ENCODE results near the gene PCDHB11. TPM values are rescaled to one million over a fixed set of nuclear protein-coding genes. Genes with fewer than 3 reads are reported as not detected.

Gene PCDHB11
- total and polyA plus RNA-seq, 4 donors, result 3.8 to 9.7 (median 5.8) TPM

Other genes with a start within 250 kb of the PCDHB11 start
Only the 30 nearest of the 37 such genes appear.
- under 1 TPM; 0.06 to 0.20 TPM for gene PCDHB1, start 148.3 kb upstream of the PCDHB11 start, total RNA-seq
- gene PCDHB1, start 148.3 kb upstream of the PCDHB11 start, polyA plus RNA-seq (ENCODE audit: insufficient read length in 2 of 2), result under 1 TPM; 0.05 to 0.11 TPM
- 1 to 10 TPM; 5.2 to 5.8 TPM for gene PCDHB2, start 105.0 kb upstream of the PCDHB11 start, total RNA-seq
- gene PCDHB2, start 105.0 kb upstream of the PCDHB11 start, polyA plus RNA-seq (ENCODE audit: insufficient read length in 2 of 2), result 10 to 100 TPM; 10.3 to 10.8 TPM
- 1 to 10 TPM; 2.7 to 5.5 TPM for gene PCDHB3, start 99.2 kb upstream of the PCDHB11 start, total RNA-seq
- 1 to 10 TPM; 2.8 to 4.5 TPM for gene PCDHB3, start 99.2 kb upstream of the PCDHB11 start, polyA plus RNA-seq (ENCODE audit: insufficient read length in 2 of 2)
- 1 to 10 TPM; 3.2 to 4.1 TPM for gene PCDHB4, start 77.8 kb upstream of the PCDHB11 start, total RNA-seq
- gene PCDHB4, start 77.8 kb upstream of the PCDHB11 start, polyA plus RNA-seq (ENCODE audit: insufficient read length in 2 of 2), result 1 to 10 TPM; 5.4 to 6.3 TPM
- 10 to 100 TPM in 1 of 2 donors, 1 to 10 TPM in 1; 8.0 to 10.6 TPM for gene PCDHB5, start 64.4 kb upstream of the PCDHB11 start, total RNA-seq
- gene PCDHB5, start 64.4 kb upstream of the PCDHB11 start, polyA plus RNA-seq (ENCODE audit: insufficient read length in 2 of 2), result 1 to 10 TPM; 5.9 to 6.6 TPM
- gene PCDHB6, start 49.6 kb upstream of the PCDHB11 start, total RNA-seq, result 1 to 10 TPM; 1.9 to 2.7 TPM
- 1 to 10 TPM; 5.4 to 5.5 TPM for gene PCDHB6, start 49.6 kb upstream of the PCDHB11 start, polyA plus RNA-seq (ENCODE audit: insufficient read length in 2 of 2)
- 1 to 10 TPM; 4.6 to 5.2 TPM for gene PCDHB7, start 27.0 kb upstream of the PCDHB11 start, total RNA-seq
- gene PCDHB7, start 27.0 kb upstream of the PCDHB11 start, polyA plus RNA-seq (ENCODE audit: insufficient read length in 2 of 2), result 1 to 10 TPM; 5.2 to 5.5 TPM
- 1 to 10 TPM; 1.7 to 1.9 TPM for gene PCDHB8, start 21.8 kb upstream of the PCDHB11 start, total RNA-seq
- gene PCDHB8, start 21.8 kb upstream of the PCDHB11 start, polyA plus RNA-seq (ENCODE audit: insufficient read length in 2 of 2), result 1 to 10 TPM; 2.2 to 3.0 TPM
- 1 to 10 TPM; 3.9 to 4.7 TPM for gene PCDHB16, start 17.2 kb upstream of the PCDHB11 start, total RNA-seq
- 1 to 10 TPM; 4.9 to 6.5 TPM for gene PCDHB16, start 17.2 kb upstream of the PCDHB11 start, polyA plus RNA-seq (ENCODE audit: insufficient read length in 2 of 2)
- gene PCDHB9, start 12.5 kb upstream of the PCDHB11 start, total RNA-seq, result 1 to 10 TPM; 2.9 to 3.5 TPM
- gene PCDHB9, start 12.5 kb upstream of the PCDHB11 start, polyA plus RNA-seq (ENCODE audit: insufficient read length in 2 of 2), result 1 to 10 TPM; 7.0 to 8.5 TPM
- gene PCDHB10, start 7.3 kb upstream of the PCDHB11 start, total RNA-seq, result 1 to 10 TPM; 5.9 to 9.3 TPM
- 10 to 100 TPM; 11.6 to 15.8 TPM for gene PCDHB10, start 7.3 kb upstream of the PCDHB11 start, polyA plus RNA-seq (ENCODE audit: insufficient read length in 2 of 2)
- gene PCDHB12, start 9.1 kb downstream of the PCDHB11 start, total RNA-seq, result 10 to 100 TPM in 1 of 2 donors, 1 to 10 TPM in 1; 5.3 to 10.7 TPM
- gene PCDHB12, start 9.1 kb downstream of the PCDHB11 start, polyA plus RNA-seq (ENCODE audit: insufficient read length in 2 of 2), result 1 to 10 TPM; 3.3 to 4.9 TPM
- 1 to 10 TPM; 4.5 to 8.7 TPM for gene PCDHB13, start 14.3 kb downstream of the PCDHB11 start, total RNA-seq
- gene PCDHB13, start 14.3 kb downstream of the PCDHB11 start, polyA plus RNA-seq (ENCODE audit: insufficient read length in 2 of 2), result 1 to 10 TPM; 3.8 to 5.0 TPM
- 10 to 100 TPM; 10.4 to 11.9 TPM for gene PCDHB14, start 23.7 kb downstream of the PCDHB11 start, total RNA-seq
- gene PCDHB14, start 23.7 kb downstream of the PCDHB11 start, polyA plus RNA-seq (ENCODE audit: insufficient read length in 2 of 2), result 10 to 100 TPM; 15.4 to 17.4 TPM
- 10 to 100 TPM; 10.4 to 15.2 TPM for gene PCDHB15, start 45.8 kb downstream of the PCDHB11 start, total RNA-seq
- gene PCDHB15, start 45.8 kb downstream of the PCDHB11 start, polyA plus RNA-seq (ENCODE audit: insufficient read length in 2 of 2), result 10 to 100 TPM; 12.3 to 21.1 TPM
- under 1 TPM in 1 of 2 donors, not detected in 1; 0.39 TPM for gene SLC25A2, start 104.4 kb downstream of the PCDHB11 start, total RNA-seq
- under 1 TPM in 1 of 2 donors, not detected in 1; 0.15 TPM for gene SLC25A2, start 104.4 kb downstream of the PCDHB11 start, polyA plus RNA-seq (ENCODE audit: insufficient read length in 2 of 2)
- 100 to 1,000 TPM in 1 of 2 donors, 10 to 100 TPM in 1; 98.2 to 111 TPM for gene TAF7, start 121.2 kb downstream of the PCDHB11 start, total RNA-seq
- 100 to 1,000 TPM in 1 of 2 donors, 10 to 100 TPM in 1; 90.1 to 101 TPM for gene TAF7, start 121.2 kb downstream of the PCDHB11 start, polyA plus RNA-seq (ENCODE audit: insufficient read length in 2 of 2)
- 1 to 10 TPM; 1.4 to 3.0 TPM for gene PCDHGA1, start 130.9 kb downstream of the PCDHB11 start, total RNA-seq
- 1 to 10 TPM; 2.5 to 3.8 TPM for gene PCDHGA1, start 130.9 kb downstream of the PCDHB11 start, polyA plus RNA-seq (ENCODE audit: insufficient read length in 2 of 2)
- 10 to 100 TPM in 1 of 2 donors, 1 to 10 TPM in 1; 8.9 to 10.4 TPM for gene PCDHGA2, start 139.1 kb downstream of the PCDHB11 start, total RNA-seq
- 10 to 100 TPM; 14.0 to 17.7 TPM for gene PCDHGA2, start 139.1 kb downstream of the PCDHB11 start, polyA plus RNA-seq (ENCODE audit: insufficient read length in 2 of 2)
- 10 to 100 TPM in 1 of 2 donors, 1 to 10 TPM in 1; 9.2 to 10.5 TPM for gene PCDHGA3, start 144.2 kb downstream of the PCDHB11 start, total RNA-seq
- gene PCDHGA3, start 144.2 kb downstream of the PCDHB11 start, polyA plus RNA-seq (ENCODE audit: insufficient read length in 2 of 2), result 10 to 100 TPM; 12.3 to 19.2 TPM
- 1 to 10 TPM; 6.4 to 8.6 TPM for gene PCDHGB1, start 150.5 kb downstream of the PCDHB11 start, total RNA-seq
- 1 to 10 TPM; 9.8 to 9.9 TPM for gene PCDHGB1, start 150.5 kb downstream of the PCDHB11 start, polyA plus RNA-seq (ENCODE audit: insufficient read length in 2 of 2)
- 1 to 10 TPM; 7.5 to 8.2 TPM for gene PCDHGA4, start 155.4 kb downstream of the PCDHB11 start, total RNA-seq
- 1 to 10 TPM; 9.5 to 9.9 TPM for gene PCDHGA4, start 155.4 kb downstream of the PCDHB11 start, polyA plus RNA-seq (ENCODE audit: insufficient read length in 2 of 2)
- gene PCDHGB2, start 160.4 kb downstream of the PCDHB11 start, total RNA-seq, result 1 to 10 TPM; 6.3 to 6.7 TPM
- gene PCDHGB2, start 160.4 kb downstream of the PCDHB11 start, polyA plus RNA-seq (ENCODE audit: insufficient read length in 2 of 2), result 10 to 100 TPM in 1 of 2 donors, 1 to 10 TPM in 1; 9.0 to 14.0 TPM
- 1 to 10 TPM; 7.9 to 8.8 TPM for gene PCDHGA5, start 164.5 kb downstream of the PCDHB11 start, total RNA-seq
- 10 to 100 TPM; 14.0 to 15.5 TPM for gene PCDHGA5, start 164.5 kb downstream of the PCDHB11 start, polyA plus RNA-seq (ENCODE audit: insufficient read length in 2 of 2)
- 1 to 10 TPM; 6.0 to 8.3 TPM for gene PCDHGB3, start 170.6 kb downstream of the PCDHB11 start, total RNA-seq
- 1 to 10 TPM; 7.1 to 8.4 TPM for gene PCDHGB3, start 170.6 kb downstream of the PCDHB11 start, polyA plus RNA-seq (ENCODE audit: insufficient read length in 2 of 2)
- gene PCDHGA6, start 174.3 kb downstream of the PCDHB11 start, total RNA-seq, result 10 to 100 TPM in 1 of 2 donors, 1 to 10 TPM in 1; 8.5 to 12.3 TPM
- 10 to 100 TPM; 18.4 to 19.2 TPM for gene PCDHGA6, start 174.3 kb downstream of the PCDHB11 start, polyA plus RNA-seq (ENCODE audit: insufficient read length in 2 of 2)
- gene PCDHGA7, start 183.1 kb downstream of the PCDHB11 start, total RNA-seq, result 1 to 10 TPM; 6.1 to 6.6 TPM
- gene PCDHGA7, start 183.1 kb downstream of the PCDHB11 start, polyA plus RNA-seq (ENCODE audit: insufficient read length in 2 of 2), result 1 to 10 TPM; 5.2 to 6.7 TPM
- 10 to 100 TPM; 12.5 to 14.9 TPM for gene PCDHGB4, start 188.1 kb downstream of the PCDHB11 start, total RNA-seq
- gene PCDHGB4, start 188.1 kb downstream of the PCDHB11 start, polyA plus RNA-seq (ENCODE audit: insufficient read length in 2 of 2), result 10 to 100 TPM; 10.3 to 16.0 TPM
- 1 to 10 TPM; 4.6 to 5.6 TPM for gene PCDHGA8, start 193.0 kb downstream of the PCDHB11 start, total RNA-seq
- 1 to 10 TPM; 1.9 to 2.1 TPM for gene PCDHGA8, start 193.0 kb downstream of the PCDHB11 start, polyA plus RNA-seq (ENCODE audit: insufficient read length in 2 of 2)
- gene PCDHGB5, start 198.3 kb downstream of the PCDHB11 start, total RNA-seq, result 10 to 100 TPM; 17.5 to 21.5 TPM
- gene PCDHGB5, start 198.3 kb downstream of the PCDHB11 start, polyA plus RNA-seq (ENCODE audit: insufficient read length in 2 of 2), result 10 to 100 TPM; 22.7 to 33.5 TPM

Measured in spinal cord (tissue), 4 donors.